ENCODE data around the gene RAB3IP. TPM values are rescaled to one million over a fixed set of nuclear protein-coding genes. Genes with fewer than 3 reads are reported as not detected.
"Not testable (repeated sequence)": the region's sequence is repeated elsewhere in the genome, so short reads cannot be mapped to it uniquely, and the experiment has no call there.

Gene RAB3IP
- total RNA-seq, 2 experiments from 2014 or later: 34.2 to 37.3 TPM

DNA sequence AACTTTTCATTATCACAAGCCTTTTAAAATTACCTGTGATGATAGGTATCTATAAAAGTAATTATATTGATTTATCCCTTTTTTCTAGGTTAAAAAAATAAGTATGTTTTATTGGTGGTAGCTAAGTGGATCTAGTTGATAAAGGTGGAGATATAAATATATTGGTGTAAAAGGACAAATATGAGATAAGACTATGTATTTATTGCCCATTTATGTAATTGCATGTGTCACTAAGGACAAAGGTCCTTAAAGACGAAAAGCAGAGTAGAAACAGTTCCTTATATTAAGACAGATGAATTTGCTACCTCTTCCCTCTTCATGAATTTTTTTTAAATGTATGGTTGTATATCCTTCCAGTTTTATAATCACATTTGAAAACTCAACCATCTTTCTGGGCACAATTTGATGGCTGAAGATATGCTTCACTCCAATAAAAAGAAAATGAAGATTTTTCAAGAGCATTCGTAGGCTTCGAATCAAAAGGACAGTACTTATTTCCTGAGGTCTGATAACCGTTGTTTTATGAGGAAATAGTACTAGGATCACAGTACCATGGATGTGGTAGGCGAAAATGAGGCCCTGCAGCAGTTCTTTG lies 86.4 kb downstream of the RAB3IP start, which contains the start of gene MYRFL:
Gene MYRFL, plus strand, starts transcription at position 262 of the 595 bp plus-strand sequence. Its CDS starts 291 bp downstream, at position 553.
- ChIA-PET CTCF (no interaction called here), POLR2A (no interaction called here)

DNA sequence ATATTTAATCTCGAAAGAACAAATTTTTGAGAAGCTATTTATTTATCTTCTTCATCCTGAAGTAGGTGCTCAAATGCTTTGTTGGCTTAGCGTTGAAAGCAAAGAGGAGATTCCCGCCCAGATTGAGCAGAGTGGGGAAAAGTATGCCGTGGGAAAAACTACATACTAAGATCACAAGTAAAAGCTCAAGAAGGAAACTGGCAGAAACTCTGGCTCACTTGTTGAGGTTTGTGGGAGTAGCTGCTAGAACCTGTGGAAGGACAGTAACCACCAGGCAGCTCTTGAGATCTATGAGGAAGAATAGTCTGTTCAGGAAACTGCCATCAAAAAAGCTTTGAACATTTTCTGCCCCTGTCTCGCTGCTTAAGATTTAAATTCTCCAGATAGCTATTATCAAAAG lies 90.2 kb downstream of the RAB3IP start:
- ChIA-PET POLR2A (no interaction called here), CTCF (no interaction called here)

DNA sequence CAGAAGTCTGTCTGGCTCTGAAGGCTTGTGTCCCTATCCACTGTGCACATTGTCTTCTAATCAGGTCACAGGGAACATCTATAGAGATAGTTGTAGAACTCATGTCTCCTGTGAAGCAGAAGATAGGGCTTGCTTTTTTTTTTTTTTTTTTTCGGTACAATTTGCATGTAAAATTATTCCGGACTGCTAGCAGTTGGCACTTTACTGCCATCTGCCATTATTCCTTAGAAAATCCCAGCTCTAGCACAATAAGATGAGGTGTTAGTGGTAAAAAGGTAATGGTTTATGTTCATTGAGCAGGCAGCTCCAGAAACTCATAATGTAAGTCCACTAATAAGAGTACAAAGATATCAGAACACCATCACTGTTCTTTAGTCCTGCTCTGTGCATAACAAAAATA lies 95.0 kb downstream of the RAB3IP start:
- CTCF ChIA-PET: no interaction called here
- POLR2A ChIA-PET: interaction anchor here (0.6 kb wide), 1 partner anchor 61 kb away, joined by 7 read pairs; no protein-coding TSS in a partner anchor

DNA sequence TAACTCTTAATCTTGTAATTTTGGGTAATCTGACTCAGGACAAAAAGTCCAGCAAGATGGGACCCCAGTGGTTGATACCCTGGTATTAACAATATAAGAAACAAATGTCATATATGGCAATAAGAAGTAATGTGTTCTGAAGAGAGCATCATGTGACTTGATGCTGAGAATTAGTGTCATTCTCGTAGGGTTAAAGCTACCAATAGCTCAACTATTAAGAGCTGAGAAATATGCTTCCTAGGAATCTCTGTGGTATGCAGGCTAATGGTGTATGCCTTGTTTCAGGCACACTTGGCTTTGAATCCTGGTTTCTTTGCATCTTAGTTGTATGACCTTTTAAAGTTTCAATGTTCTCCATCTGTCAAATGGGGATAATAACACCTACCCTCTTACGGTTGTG lies 95.5 kb downstream of the RAB3IP start:
- POLR2A ChIA-PET: interaction anchor here (0.6 kb wide), 1 partner anchor 61 kb away, joined by 7 read pairs; no protein-coding TSS in a partner anchor
- CTCF ChIA-PET: no interaction called here

DNA sequence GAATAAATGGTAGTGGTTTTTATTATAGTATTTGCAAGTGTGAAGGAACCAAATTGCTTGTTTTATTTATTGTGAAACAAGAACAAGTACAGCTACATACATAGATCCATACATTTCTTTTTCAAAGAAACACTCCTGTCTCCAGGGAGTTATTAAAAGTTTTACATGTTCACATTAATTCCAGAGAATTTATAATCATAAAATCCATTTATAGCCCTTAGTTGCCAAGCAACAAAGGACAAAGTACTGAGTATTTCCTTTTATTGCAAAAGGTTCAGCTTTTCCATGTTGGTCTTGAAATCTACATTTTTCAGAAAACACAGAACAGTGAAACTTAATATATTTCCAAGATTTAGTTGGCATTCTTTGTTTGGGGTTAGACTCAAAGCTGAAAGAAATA lies 95.9 kb downstream of the RAB3IP start:
- ChIA-PET POLR2A (no interaction called here), CTCF (no interaction called here)

DNA sequence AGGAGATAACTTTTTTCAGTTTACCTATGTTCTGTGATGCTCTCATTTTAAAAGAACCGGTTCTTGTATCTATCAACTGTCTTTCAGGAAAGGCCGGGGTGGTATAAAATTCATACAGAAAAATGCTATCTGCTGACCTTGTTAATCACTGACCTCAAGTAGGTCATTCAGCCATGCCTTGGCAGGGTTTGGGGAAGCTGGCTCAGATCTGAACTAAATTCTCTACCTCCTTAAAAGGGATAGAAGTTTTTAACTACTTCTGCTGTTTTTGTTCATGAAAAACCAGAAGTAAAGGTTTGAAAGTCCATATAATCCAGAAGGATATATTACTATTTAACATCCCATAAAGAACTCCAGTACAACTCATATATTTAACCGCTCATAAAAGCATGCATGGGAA lies 96.4 kb downstream of the RAB3IP start:
- CTCF ChIA-PET: no interaction called here
- POLR2A ChIA-PET: no interaction called here

DNA sequence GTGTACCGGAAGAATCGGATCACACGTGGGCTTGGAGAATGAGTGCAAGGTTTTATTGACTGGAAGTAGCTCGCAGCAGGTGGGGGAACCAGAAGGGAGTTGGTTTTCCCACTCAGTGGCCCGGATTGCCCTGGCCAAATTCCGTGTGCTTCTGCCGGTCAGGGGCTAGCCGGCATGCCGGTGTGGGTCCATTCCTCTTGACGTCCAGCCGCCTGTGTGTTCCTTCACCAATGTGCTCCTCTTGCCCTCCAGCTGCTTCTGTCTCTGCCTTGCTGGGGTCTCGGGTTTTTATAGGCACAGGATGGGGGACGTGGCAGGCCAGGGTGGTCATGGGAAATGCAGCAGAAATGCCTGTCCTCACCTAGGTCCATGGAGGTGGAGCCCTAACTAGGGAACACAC lies 97.4 kb downstream of the RAB3IP start:
- CTCF ChIA-PET: no interaction called here
- POLR2A ChIA-PET: no interaction called here

DNA sequence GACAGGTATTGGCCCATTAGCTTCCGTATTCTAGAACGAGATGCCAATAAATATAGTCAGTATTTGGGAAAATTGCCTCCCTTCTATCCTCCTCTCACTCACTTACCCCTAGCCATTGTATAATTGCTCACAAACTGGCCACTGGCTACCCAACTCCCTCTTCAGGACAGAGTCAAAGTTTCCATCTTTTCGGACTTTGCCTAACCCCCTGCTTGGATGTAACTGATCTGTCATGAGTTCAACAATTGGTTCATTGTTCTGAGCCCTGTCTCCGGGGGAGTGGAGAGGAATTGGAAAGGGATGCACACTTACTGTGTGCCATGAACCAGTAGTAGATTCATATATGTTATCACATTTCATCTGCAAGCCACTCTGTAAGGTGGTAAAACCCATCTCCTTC lies 98.5 kb downstream of the RAB3IP start:
- ChIA-PET CTCF (no interaction called here), POLR2A (no interaction called here)

DNA sequence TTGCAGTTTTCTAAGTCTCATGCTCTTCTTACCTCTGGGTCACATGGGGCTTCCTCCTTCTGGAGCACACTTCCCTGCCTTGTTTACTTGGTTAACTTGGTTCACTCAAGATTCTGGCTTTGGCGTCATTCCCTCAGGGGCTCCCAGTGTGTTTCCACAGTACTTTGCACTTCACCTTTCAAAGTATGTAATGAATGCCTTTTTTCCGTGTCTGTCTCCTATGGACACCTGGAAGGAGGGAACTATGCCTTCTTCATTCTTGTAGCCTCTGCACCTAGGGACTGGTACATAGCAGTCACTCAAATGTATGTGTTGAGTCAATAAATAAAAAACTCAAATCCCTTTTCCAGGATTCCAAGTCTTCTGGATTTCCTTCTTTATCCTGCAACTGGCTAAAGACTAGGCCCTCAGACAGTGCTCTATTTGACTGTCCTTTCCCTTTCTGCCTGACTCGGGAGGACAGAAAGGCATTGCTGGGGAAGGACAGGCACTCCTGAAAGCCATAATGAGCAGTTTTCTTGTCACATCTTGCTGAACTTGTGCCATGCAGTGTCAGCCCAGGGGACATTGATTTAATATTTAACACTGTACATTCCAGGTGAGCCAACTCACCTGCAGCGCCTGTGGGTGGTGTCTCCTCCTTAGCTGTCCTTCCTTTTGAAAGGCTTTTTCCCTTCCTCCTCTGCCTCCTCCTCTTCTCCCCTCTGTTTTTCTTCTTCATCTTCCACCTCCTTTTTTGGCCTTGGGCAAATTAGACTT lies 99.2 kb downstream of the RAB3IP start:
- POLR2A ChIA-PET: no interaction called here
- CTCF ChIA-PET: no interaction called here

DNA sequence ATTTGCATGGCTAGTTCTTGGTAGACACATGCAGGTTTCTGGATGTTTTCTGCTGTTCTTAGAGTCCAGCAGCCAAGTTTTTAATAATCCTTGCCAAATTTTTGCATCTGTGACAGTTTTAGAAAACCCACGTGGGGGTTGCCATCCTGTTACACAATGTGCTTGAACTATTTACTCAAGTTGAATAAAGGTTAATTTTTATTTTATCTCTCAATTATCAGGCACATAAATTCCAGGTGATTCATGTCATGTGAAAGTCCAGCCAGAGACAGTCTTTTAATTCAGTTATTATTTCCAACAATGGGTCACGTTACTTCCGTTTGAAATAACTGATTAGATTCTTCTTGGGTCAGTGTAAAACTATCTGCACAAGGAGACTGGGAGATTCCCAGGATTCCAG lies 102.1 kb downstream of the RAB3IP start:
- ChIA-PET POLR2A (no interaction called here), CTCF (no interaction called here)

DNA sequence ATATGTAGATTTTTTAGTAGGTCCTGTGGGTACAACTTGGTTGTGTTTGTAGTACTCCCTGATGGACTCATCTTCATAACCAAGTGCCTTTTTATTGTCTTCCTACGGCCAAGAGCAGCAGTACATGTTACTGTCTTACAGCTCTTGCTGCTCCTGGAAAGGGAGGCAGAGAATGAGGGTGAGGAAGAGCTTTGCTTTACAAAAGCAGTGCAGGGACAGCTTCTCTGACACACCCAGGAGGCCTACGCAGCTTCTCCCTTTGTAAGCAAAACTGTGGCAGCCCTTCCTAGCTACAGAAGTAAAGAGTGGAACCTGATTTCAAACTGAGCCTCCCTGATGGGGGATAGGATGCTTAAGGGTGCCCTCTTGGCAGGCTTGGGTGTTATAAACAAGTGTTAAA lies 104.9 kb downstream of the RAB3IP start:
- CTCF ChIA-PET: no interaction called here
- POLR2A ChIA-PET: no interaction called here

DNA sequence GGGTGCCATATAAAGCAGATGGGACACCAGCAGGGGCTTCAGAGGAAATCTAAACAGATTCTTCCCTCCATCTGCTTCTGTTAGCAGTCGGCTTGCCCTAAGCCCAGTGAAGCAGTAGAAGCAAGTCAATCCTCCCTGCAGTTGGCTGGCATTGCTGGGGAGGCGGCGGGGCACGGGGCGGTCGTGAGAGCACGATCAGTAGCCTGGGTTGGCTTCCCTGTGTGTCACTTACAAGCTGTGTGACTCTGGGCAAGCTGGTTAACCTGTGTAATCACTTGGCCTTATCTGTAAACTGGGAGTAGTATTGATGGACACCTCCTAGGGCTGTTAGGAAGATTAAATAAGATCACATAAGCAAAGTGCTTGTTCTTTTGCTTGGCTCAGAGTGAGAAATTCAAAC lies 105.8 kb downstream of the RAB3IP start:
- CTCF ChIA-PET: no interaction called here
- POLR2A ChIA-PET: no interaction called here

DNA sequence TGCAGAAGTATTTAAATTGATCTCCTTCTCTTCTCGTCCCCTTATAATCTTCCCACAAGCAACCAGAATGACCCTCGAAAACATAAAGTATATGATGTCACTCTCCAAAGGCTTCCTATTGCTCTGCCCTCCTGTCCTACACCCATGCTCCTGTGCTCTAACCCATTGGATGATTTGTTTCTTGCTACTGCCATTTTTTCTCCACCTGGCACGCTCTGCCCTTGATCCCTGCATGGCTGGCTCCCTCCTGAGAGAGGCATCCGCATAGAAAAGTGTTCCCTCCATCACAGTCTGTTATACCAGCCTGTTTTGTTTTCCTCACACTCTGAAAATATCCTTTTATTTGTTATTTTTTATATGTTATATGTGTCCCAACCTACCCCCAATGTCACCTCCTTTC lies 106.2 kb downstream of the RAB3IP start:
- POLR2A ChIA-PET: no interaction called here
- CTCF ChIA-PET: no interaction called here

DNA sequence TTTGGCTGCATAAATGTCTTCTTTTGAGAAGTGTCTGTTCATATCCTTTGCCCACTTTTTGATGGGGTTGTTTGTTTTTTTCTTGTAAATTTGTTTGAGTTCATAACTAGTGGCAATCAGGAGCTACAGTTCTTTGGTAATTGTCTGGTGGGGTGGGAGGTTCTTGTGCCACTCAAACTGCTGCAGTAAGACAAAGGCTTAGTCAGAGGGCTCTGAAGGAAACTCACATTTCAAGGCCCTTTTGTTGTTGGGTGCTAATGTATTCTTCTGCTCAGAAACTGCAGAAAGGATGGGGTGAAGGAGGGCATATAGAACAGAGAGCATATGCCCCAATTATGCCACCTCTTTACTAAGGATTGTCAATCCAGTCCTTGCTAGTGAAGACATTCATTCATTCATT lies 108.3 kb downstream of the RAB3IP start:
- POLR2A ChIA-PET: no interaction called here

DNA sequence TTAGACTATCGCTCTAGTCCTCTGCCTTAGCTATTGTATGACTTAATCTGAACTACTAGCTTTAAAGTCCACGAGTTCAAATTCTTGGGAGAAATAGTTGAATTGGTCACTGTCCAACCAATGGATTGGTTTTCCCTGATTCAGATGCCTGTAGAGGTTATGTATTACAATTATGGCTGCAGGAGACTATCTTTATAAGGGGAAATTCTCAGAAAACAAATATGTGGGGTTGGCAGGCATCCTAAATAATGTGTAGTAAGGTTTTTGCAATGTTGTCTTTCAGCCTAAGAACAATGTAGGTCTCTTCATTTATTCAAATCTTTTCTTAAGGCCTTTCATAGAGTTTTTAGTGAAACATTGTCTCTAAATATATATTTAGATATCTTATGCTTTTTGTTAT lies 113.3 kb downstream of the RAB3IP start:
- ChIA-PET CTCF (no interaction called here), POLR2A (no interaction called here)

More for the DNA sequence above, 108.3 kb downstream of the RAB3IP start:
- CTCF ChIA-PET: no interaction called here

DNA sequence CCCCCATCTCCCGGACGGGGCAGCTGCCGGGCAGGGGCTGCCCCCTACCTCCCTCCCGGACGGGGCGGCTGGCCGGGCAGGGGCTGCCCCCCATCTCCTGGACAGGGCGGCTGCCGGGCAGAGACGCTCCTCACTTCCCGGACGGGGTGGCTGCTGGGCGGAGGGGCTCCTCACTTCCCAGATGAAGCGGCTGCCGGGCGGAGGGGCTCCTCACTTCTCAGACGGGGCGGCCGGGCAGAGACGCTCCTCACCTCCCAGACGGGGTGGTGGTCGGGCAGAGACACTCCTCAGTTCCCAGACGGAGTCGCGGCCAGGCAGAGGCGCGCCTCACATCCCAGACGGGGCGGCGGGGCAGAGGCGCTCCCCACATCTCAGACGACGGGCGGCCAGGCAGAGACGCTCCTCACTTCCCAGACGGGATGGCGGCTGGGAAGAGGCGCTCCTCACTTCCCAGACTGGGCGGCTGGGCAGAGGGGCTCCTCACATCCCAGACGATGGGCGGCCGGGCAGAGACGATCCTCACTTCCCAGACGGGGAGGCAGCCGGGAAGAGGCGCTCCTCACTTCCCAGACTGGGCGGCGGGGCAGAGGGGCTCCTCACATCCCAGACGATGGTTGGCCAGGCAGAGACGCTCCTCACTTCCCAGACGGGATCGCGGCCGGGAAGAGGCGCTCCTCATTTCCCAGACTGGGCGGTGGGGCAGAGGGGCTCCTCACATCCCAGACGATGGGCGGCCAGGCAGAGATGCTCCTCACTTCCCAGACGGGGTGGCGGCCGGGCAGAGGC lies 114.7 kb downstream of the RAB3IP start:
- CTCF ChIA-PET, POLR2A ChIA-PET: not testable (repeated sequence)

DNA sequence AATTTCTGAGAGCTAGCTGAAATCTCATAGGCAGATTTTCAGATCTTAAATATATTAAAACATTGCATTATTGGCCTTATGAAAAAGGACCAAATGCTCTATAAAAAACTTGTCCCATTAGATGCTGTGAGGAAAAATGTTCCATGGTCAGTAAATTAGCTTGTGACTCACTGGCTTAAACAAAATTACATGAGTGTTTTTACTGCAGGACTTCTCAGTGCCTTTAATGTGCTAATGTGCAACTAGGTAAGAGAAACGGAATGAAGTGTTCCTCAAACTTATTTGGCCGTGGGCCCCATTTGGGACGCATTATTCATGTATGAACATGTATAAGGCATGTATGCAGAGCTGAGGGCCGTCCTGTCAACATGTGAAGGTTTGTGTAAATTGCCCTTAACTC lies 128.0 kb downstream of the RAB3IP start:
- POLR2A ChIA-PET: no interaction called here
- CTCF ChIA-PET: no interaction called here

DNA sequence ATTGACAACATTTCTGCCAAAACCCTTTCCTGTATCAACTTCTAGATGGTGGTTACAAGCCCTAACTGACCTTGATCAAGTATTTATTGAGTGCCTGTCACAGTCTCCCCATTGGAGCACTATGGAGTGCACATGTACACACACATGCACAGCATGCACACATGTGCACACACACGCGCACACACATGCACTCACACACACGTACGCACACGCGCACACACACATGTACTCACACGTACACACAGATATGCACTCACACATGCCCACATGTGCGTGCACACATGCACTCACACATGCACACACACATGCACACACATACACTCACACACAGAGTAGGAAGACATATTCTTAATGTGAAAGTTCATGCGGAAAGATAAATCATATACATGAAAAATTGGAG lies 130.0 kb downstream of the RAB3IP start:
- POLR2A ChIA-PET: no interaction called here
- CTCF ChIA-PET: no interaction called here

DNA sequence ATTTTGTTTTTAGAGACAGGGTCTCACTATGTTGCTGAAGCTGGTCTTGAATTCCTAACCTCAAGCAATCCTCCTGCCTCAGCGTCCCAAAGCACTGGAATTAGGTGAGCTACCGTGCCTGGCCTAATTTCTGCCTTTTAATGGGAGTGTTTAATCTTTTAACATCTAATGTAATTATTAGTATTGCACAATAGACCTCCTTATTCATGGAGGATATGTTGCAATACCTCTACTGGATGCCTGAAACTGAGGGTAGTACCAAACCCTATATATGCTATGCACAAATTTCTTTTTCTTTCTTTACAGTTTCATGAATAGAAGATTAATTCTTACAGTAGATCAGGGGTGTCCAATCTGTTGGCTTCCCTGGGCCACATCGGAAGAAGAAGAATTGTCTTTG lies 134.1 kb downstream of the RAB3IP start:
- ChIA-PET POLR2A (no interaction called here), CTCF (interaction anchor here (1.4 kb wide), 1 partner anchor 28 kb away, joined by 5 read pairs; no protein-coding TSS in a partner anchor)

All from activated CD8-positive, alpha-beta memory T cell treated with anti-CD3 and anti-CD28 coated beads for 36 hours (primary cell).